Chondrocyte (in vitro differentiated cells): ENCODE measurements around the gene NEURL1B. TPM values are rescaled to one million over a fixed set of nuclear protein-coding genes. Genes with fewer than 3 reads are reported as not detected.

Experiments used
- DNase-seq: peaks from one replicate; pipeline ENCODE4 v3.0.0; 2021; ENCODE audit warnings: mixed read lengths, low spot score
- H3K27ac Mint-ChIP-seq: one replicate; pipeline ENCODE4 v1.8.0; 2021; ENCODE audit warnings: mild to moderate bottlenecking, moderate library complexity, mixed read lengths; ENCODE audit not compliant: unreplicated experiment
- H3K27me3 Mint-ChIP-seq: 2 replicates; pipeline ENCODE4 v1.8.0; 2021; ENCODE audit warnings: low read depth, mixed read lengths
- H3K36me3 Mint-ChIP-seq: 2 replicates; pipeline ENCODE4 v1.8.0; 2021; ENCODE audit warnings: low read depth, mixed read lengths
- H3K4me1 Mint-ChIP-seq: 2 replicates; pipeline ENCODE4 v1.8.0; 2021; ENCODE audit warnings: low read depth, mild to moderate bottlenecking, mixed read lengths
- H3K4me3 Mint-ChIP-seq: one replicate; pipeline ENCODE4 v1.8.0; 2021; ENCODE audit warnings: mild to moderate bottlenecking, moderate library complexity, mixed read lengths; ENCODE audit not compliant: unreplicated experiment
- H3K9me3 Mint-ChIP-seq: 2 replicates; pipeline ENCODE4 v1.8.0; 2021; ENCODE audit warnings: low read depth, mixed read lengths
- total RNA-seq: library from RNA; stranded (reverse); gene quantifications from 3 replicates; pipeline ENCODE4 v1.2.1, GENCODE V29; 2021
- TF ChIP-seq, protein P1 (sequence below): fragments of 200-600 bp; sonication (generic); IDR thresholded peaks from 2 replicates; pipeline ENCODE4 v1.5.0; 2021; ENCODE audit warnings: antibody characterized with exemption, mild to moderate bottlenecking, moderate library complexity

NEURL1B gene
- total RNA-seq, 1 donor from 2014 or later, result 5.4 TPM

DNA sequence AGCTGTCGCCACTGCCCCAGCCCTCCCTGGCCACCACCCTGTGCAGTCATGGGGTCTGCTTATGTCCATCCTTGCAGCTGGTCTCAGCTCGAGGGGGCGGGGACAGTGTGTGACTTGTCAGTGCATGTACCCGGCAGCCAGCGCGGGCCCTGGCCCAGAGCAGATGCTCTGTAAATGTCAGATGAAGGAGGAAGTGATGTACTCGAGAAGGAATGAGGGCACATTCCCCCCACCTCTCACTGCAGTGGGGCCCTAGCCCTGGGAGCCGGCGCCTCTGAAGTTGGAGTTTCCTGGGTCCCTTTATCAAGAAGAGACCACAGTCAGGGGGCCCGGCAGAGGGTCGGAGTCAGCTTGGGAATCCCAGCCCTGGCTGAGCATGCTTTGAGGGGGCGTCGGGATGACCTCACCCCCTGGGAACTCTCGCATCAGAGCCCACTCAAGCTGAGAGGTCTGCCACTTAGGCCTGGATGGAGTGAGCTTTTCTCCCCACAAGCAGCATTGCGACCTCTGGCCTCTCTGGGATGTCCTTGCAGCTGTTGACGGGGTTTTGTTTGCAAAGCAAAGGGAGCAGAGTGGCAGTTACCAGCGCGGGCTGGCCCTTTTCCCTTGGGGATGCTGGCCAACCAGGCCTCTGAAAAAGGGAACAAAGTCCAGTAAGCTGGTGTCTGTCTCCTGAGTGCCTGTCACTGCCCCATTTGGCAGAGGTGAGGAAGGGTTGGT is 19.0 kb downstream of the NEURL1B start:
- peaks cover 3% of the 10 kb centered on the region for H3K9me3 Mint-ChIP-seq
- no peaks in the 10 kb centered on the region for H3K27me3 Mint-ChIP-seq
- H3K4me1 Mint-ChIP-seq, result peaks cover 20% of the 10 kb centered on the region
- H3K4me3 Mint-ChIP-seq, result peak overlapping the region; percentile 9
- TF ChIP-seq, protein P1, sequence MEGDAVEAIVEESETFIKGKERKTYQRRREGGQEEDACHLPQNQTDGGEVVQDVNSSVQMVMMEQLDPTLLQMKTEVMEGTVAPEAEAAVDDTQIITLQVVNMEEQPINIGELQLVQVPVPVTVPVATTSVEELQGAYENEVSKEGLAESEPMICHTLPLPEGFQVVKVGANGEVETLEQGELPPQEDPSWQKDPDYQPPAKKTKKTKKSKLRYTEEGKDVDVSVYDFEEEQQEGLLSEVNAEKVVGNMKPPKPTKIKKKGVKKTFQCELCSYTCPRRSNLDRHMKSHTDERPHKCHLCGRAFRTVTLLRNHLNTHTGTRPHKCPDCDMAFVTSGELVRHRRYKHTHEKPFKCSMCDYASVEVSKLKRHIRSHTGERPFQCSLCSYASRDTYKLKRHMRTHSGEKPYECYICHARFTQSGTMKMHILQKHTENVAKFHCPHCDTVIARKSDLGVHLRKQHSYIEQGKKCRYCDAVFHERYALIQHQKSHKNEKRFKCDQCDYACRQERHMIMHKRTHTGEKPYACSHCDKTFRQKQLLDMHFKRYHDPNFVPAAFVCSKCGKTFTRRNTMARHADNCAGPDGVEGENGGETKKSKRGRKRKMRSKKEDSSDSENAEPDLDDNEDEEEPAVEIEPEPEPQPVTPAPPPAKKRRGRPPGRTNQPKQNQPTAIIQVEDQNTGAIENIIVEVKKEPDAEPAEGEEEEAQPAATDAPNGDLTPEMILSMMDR, result no peak
- peak overlapping the region; percentile 95 for H3K27ac Mint-ChIP-seq
- DNase-seq, result no peak
- peaks cover 3% of the 10 kb centered on the region for H3K36me3 Mint-ChIP-seq

DNA sequence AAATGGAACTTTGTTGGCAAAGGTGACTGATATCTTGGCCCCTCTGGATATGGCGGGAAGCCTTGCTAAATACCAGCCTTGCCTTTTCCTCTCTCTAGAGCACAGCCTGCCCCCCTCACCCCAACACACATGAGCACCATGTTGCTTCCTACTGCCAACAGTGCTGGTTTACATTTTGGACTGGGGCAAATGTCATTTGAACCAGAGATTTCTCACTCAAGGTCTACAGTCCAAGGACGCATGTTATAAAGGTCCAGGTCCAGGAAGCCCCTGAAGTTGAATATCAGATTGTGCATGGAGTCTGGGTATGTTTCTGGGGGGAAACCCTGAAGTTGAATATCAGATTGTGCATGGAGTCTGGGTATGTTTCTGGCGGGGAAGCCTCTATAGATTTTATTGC is 19.9 kb downstream of the NEURL1B start:
- Mint-ChIP-seq H3K27me3 (peaks cover 1% of the 10 kb centered on the region), H3K4me1 (peaks cover 20% of the 10 kb centered on the region), H3K36me3 (peaks cover 1% of the 10 kb centered on the region), H3K4me3 (no peak overlapping the region), H3K9me3 (peaks cover 2% of the 10 kb centered on the region), H3K27ac (no peak overlapping the region)
- DNase-seq, result no peak
- TF ChIP-seq, protein P1, result no peak

DNA sequence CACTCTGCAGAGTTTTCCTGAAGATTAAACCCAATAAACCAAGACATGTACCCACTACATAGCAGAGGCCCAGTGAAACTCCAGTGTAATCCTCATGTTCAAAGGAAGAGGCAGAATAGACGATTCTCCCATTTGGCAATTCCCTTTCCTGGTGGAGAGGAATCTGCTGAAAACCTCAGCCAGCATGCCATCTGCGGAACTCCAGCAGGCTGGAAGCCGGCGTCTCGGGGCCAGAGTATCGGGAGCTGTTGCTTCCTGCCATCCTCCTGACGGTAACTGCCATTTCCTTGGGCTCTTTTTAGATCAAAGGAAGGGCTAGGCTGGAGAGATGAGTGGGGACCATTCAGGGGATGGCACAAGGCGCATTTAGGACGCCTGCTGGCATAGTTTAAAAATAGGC is 20.5 kb downstream of the NEURL1B start:
- H3K9me3 Mint-ChIP-seq, result no peaks in the 10 kb centered on the region
- DNase-seq, result no peak
- H3K27ac Mint-ChIP-seq, result no peak overlapping the region
- peaks cover 1% of the 10 kb centered on the region for H3K27me3 Mint-ChIP-seq
- peaks cover 20% of the 10 kb centered on the region for H3K4me1 Mint-ChIP-seq
- H3K4me3 Mint-ChIP-seq, result no peak overlapping the region
- TF ChIP-seq, protein P1, result no peak
- H3K36me3 Mint-ChIP-seq, result no peaks in the 10 kb centered on the region

DNA sequence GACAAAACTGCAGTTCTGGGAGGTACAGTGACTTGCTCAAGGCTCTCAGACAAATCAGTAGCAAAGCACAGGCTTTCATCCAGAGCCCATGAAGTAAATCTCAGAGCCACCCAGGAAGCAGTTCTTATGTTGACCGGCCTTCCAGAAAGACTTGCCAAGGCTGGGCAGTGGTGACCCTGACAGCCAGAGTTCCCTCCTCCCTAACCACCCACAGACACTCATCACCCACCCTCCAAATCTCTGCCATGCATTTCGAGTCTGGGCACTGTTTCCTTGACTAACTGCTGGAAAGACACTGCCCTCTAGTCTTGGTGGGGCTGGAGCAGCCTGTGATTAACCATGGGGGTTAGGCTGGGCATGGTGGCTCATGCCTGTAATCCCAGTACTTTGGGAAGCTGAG is 21.5 kb downstream of the NEURL1B start:
- no peak for DNase-seq
- Mint-ChIP-seq H3K27me3 (peaks cover 1% of the 10 kb centered on the region), H3K36me3 (no peaks in the 10 kb centered on the region), H3K4me3 (no peak overlapping the region), H3K9me3 (no peaks in the 10 kb centered on the region), H3K27ac (no peak overlapping the region), H3K4me1 (peaks cover 20% of the 10 kb centered on the region)
- TF ChIP-seq, protein P1, result no peak

DNA sequence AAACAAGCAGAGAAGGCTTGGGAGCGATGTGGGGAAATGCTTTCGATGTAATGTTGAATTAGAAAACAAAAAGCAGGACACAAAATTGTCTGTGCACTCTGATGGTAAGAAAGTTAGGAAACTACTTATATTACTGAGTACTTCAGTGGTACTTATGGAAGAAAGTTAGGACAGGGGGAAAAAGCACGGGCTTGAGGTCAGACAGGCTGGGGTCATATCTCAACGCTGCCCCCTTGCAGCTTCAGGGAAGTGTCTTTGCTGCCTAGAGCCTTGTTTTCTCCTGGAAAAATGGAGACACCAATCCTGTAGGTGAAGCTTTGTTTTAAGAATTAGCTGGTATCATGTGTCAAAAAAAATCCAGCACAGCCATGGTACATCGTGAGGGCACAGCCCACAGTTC is 23.0 kb downstream of the NEURL1B start:
- Mint-ChIP-seq H3K27ac (no peak overlapping the region), H3K4me1 (peaks cover 21% of the 10 kb centered on the region), H3K4me3 (no peak overlapping the region), H3K36me3 (no peaks in the 10 kb centered on the region), H3K27me3 (peaks cover 1% of the 10 kb centered on the region), H3K9me3 (no peaks in the 10 kb centered on the region)
- DNase-seq, result no peak
- TF ChIP-seq, protein P1, result no peak
